Gastrocnemius medialis (tissue), 4 donors: ENCODE data around the gene KNDC1. TPM values are rescaled to one million over a fixed set of nuclear protein-coding genes. Genes with fewer than 3 reads are reported as not detected.
"Not testable (repeated sequence)": the region's sequence is repeated elsewhere in the genome, so short reads cannot be mapped to it uniquely, and the experiment has no call there.

Experiments
- ATAC-seq, 2 donors: fragments of 150-250 bp; one replicate each; pipeline ENCODE4 v1.9.1; 2016
- DNase-seq, 2 donors: peaks; one replicate each; pipeline ENCODE4 v3.0.0-alpha.2; 2019
- H3K27ac ChIP-seq, 4 donors: fragments of 200-600 bp; sonication (generic); 1 replicate in 1 of 4; 2 replicates in 3 of 4; pipeline ENCODE4 v1.5.1; 2016 to 2018; ENCODE audit warnings: mild to moderate bottlenecking in 2 of 4, moderate library complexity in 1 of 4
- H3K27me3 ChIP-seq, 3 donors: fragments of 200-600 bp; sonication (generic) in 2 of 3; 1 replicate in 1 of 3; 2 replicates in 2 of 3; pipeline versions ENCODE4 v1.5.1 to v1.6.0; 2016 to 2019; ENCODE audit warnings: mild to moderate bottlenecking in 1 of 3, moderate library complexity in 1 of 3
- H3K36me3 ChIP-seq, 2 donors: fragments of 200-600 bp; sonication (generic) in 1 of 2; one replicate each; pipeline ENCODE4 v1.5.1; 2017 to 2018
- H3K4me1 ChIP-seq, 2 donors: fragments of 200-600 bp; sonication (generic) in 1 of 2; one replicate each; pipeline ENCODE4 v1.5.1; 2016 to 2017; ENCODE audit warnings: mild to moderate bottlenecking in 2 of 2
- H3K4me3 ChIP-seq, 4 donors: fragments of 200-600 bp; sonication (generic) in 3 of 4; 1 replicate in 1 of 4; 2 replicates in 3 of 4; pipeline ENCODE4 v1.5.1; 2016 to 2019; ENCODE audit warnings: mild to moderate bottlenecking in 2 of 4
- H3K9me3 ChIP-seq, 3 donors: fragments of 200-600 bp; sonication (generic) in 2 of 3; 1 replicate in 1 of 3; 2 replicates in 2 of 3; pipeline ENCODE4 v1.5.1; 2016 to 2019
- POLR2A ChIP-seq, 2 donors: fragments of 450-650 bp; IDR thresholded peaks; one replicate each; pipeline ENCODE4 v1.6.1; 2017; ENCODE audit warnings: antibody characterized with exemption in 2 of 2, mild to moderate bottlenecking in 2 of 2, moderate library complexity in 2 of 2
- in situ Hi-C, 4 donors: fragments of 200-750 bp; cut with MboI; loops; one replicate each; pipeline versions ENCODE4 v1.15.0 to v1.8.0; 2017; ENCODE audit warnings: low sequenced_read_pairs in 4 of 4
- intact Hi-C: fragments of 100-400 bp; cut with DNase I; formaldehyde crosslinking; loops from one replicate; pipeline ENCODE4 v1.15.1; 2023; ENCODE audit warnings: low total_unique reads
- total RNA-seq, 4 donors: library from RNA; depleted of rRNA; stranded (reverse); fragments of >200 nt; gene quantifications; one replicate each; pipeline versions ENCODE4 v1.1.0 to v1.2.3, GENCODE V29; 2016
- TF ChIP-seq, protein P1 (sequence below), 5 experiments: fragments of 450-650 bp in 3 of 5; fragments of 200-600 bp in 2 of 5; sonication (generic) in 2 of 5; IDR thresholded peaks in 4 of 5; conservative IDR thresholded peaks in 1 of 5; 1 replicate in 4 of 5; 2 replicates in 1 of 5; pipeline ENCODE4 v1.5.1; 2016 to 2019; ENCODE audit warnings: antibody characterized with exemption in 5 of 5, mild to moderate bottlenecking in 3 of 5, moderate library complexity in 3 of 5

The KNDC1 gene
- total RNA-seq, 4 donors from 2014 or later, result 0.04 to 0.13 TPM; not detected in 2

- H3K9me3 ChIP-seq, result no peaks in the 10 kb centered on the region
- intact Hi-C loops (no loop called here), in situ Hi-C loops (no loop called here)
- TF ChIP-seq, protein P1, sequence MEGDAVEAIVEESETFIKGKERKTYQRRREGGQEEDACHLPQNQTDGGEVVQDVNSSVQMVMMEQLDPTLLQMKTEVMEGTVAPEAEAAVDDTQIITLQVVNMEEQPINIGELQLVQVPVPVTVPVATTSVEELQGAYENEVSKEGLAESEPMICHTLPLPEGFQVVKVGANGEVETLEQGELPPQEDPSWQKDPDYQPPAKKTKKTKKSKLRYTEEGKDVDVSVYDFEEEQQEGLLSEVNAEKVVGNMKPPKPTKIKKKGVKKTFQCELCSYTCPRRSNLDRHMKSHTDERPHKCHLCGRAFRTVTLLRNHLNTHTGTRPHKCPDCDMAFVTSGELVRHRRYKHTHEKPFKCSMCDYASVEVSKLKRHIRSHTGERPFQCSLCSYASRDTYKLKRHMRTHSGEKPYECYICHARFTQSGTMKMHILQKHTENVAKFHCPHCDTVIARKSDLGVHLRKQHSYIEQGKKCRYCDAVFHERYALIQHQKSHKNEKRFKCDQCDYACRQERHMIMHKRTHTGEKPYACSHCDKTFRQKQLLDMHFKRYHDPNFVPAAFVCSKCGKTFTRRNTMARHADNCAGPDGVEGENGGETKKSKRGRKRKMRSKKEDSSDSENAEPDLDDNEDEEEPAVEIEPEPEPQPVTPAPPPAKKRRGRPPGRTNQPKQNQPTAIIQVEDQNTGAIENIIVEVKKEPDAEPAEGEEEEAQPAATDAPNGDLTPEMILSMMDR (IDR thresholded peaks at IDR 0.05 in 4 of 5, conservative IDR thresholded peaks at IDR 0.05 in 1 of 5), result no peak
- no peak for TF ChIP-seq POLR2A (IDR thresholded peaks at IDR 0.05)
- ATAC-seq (no peak), DNase-seq (no peak)
- no peaks in the 10 kb centered on the region for H3K27me3 ChIP-seq
- H3K36me3 ChIP-seq, result no peaks in the 10 kb centered on the region
- H3K4me3 ChIP-seq, result no peak overlapping the region
- no peaks in the 10 kb centered on the region for H3K4me1 ChIP-seq
- H3K27ac ChIP-seq, result no peak overlapping the region
These were observed 26.4 kb upstream of the KNDC1 start for GRCh38 chr10:133133471-133134231.

DNA sequence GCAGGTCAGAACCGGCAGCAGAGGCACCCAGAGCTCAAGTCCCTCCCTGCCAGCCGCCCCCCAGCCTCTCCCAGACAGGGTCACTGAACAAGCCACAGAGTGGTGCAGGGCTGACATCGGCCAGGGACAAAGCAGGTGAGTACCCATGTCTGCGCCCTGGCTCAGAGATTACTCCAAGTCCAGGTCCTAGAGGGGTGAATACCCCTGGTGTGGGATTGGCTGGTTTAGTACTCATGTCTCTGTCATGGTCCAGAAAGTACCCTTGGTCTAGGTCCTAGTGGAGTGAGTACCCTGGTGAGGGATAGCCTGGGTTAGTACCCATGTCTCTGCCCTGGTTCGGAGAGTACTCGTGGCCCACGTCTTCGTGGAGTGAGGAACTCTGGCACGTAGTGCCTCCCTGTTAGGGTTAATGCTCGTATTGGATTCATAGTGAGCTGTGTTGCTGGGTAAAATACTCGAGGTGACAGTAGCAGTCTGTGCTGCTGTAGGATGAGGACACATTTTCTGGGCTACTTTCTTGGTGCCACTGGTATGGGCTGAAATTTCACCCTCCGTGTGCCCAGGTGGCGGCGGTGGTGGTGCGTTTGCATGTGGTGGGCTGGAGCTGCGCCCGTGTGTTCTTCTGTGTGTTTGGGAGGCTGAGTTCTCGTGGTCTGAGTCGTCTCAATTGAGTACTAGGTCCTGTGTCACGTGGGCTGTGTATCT lies 25.5 kb upstream of the KNDC1 start:
- Histone ChIP-seq H3K9me3 (no peaks in the 10 kb centered on the region), H3K36me3 (no peaks in the 10 kb centered on the region), H3K27ac (no peak overlapping the region), H3K27me3 (no peaks in the 10 kb centered on the region), H3K4me3 (no peak overlapping the region), H3K4me1 (no peaks in the 10 kb centered on the region)
- ATAC-seq (no peak), DNase-seq (no peak)
- no peak for TF ChIP-seq POLR2A (IDR thresholded peaks at IDR 0.05)
- TF ChIP-seq, protein P1 (IDR thresholded peaks at IDR 0.05 in 4 of 5, conservative IDR thresholded peaks at IDR 0.05 in 1 of 5), result no peak
- intact Hi-C loops, result no loop called here
- in situ Hi-C loops, result no loop called here

- intact Hi-C loops, result no loop called here
These were observed 24.9 kb upstream of the KNDC1 start for GRCh38 chr10:133135116-133135465.

GRCh38 chr10:133137486-133138145 lies 22.4 kb upstream of the KNDC1 start:
- intact Hi-C loops, result not testable (repeated sequence)

More at GRCh38 chr10:133135116-133135465, 24.9 kb upstream of the KNDC1 start:
- H3K9me3 ChIP-seq, result no peaks in the 10 kb centered on the region
- TF ChIP-seq, protein P1 (IDR thresholded peaks at IDR 0.05 in 4 of 5, conservative IDR thresholded peaks at IDR 0.05 in 1 of 5), result no peak
- no peak for TF ChIP-seq POLR2A (IDR thresholded peaks at IDR 0.05)
- DNase-seq, result no peak
- no peaks in the 10 kb centered on the region for H3K4me1 ChIP-seq
- no peak overlapping the region for H3K4me3 ChIP-seq
- no peaks in the 10 kb centered on the region for H3K36me3 ChIP-seq
- no peak overlapping the region for H3K27ac ChIP-seq
- ATAC-seq, result no peak
- in situ Hi-C loops, result no loop called here
- no peaks in the 10 kb centered on the region for H3K27me3 ChIP-seq

GRCh38 chr10:133139551-133140065 lies 20.4 kb upstream of the KNDC1 start:
- TF ChIP-seq, protein P1 (IDR thresholded peaks at IDR 0.05 in 4 of 5, conservative IDR thresholded peaks at IDR 0.05 in 1 of 5), result no peak
- no peak for TF ChIP-seq POLR2A (IDR thresholded peaks at IDR 0.05)
- no peak for DNase-seq
- no peak overlapping the region for H3K4me3 ChIP-seq
- H3K27me3 ChIP-seq, result peaks cover 0 to 15% (median 9%) of the 10 kb centered on the region in 3 donors
- H3K4me1 ChIP-seq, result no peaks in the 10 kb centered on the region
- H3K36me3 ChIP-seq, result no peaks in the 10 kb centered on the region
- H3K27ac ChIP-seq, result no peak overlapping the region
- H3K9me3 ChIP-seq, result no peaks in the 10 kb centered on the region
- intact Hi-C loops (no loop called here), in situ Hi-C loops (no loop called here)
- ATAC-seq, result no peak

More at GRCh38 chr10:133137486-133138145, 22.4 kb upstream of the KNDC1 start:
- H3K4me1 ChIP-seq, ATAC-seq, H3K36me3 ChIP-seq, H3K27ac ChIP-seq, H3K9me3 ChIP-seq, in situ Hi-C loops, H3K4me3 ChIP-seq, DNase-seq: not testable (repeated sequence)
- H3K27me3 ChIP-seq, result peaks cover 0 to 13% (median 9%) of the 10 kb centered on the region in 3 donors
